Skin epidermis (tissue), 12 donors: ENCODE data around the gene EYS.
"Not testable (repeated sequence)": the region's sequence is repeated elsewhere in the genome, so short reads cannot be mapped to it uniquely, and the experiment has no call there.

Experiments
- H3K27ac ChIP-seq, 21 experiments: fragments of 200-600 bp; sonication (generic) in 11 of 21; one replicate each; pipeline ENCODE4 v1.5.0; 2020; ENCODE audit warnings: mild to moderate bottlenecking in 3 of 21, inconsistent platforms in 2 of 21, moderate library complexity in 2 of 21
- H3K4me3 ChIP-seq, 7 experiments: fragments of 200-600 bp; sonication (generic) in 2 of 7; one replicate each; pipeline ENCODE4 v1.5.0; 2020; ENCODE audit warnings: inconsistent platforms in 2 of 7, mild to moderate bottlenecking in 2 of 7, moderate library complexity in 1 of 7

The EYS gene

DNA sequence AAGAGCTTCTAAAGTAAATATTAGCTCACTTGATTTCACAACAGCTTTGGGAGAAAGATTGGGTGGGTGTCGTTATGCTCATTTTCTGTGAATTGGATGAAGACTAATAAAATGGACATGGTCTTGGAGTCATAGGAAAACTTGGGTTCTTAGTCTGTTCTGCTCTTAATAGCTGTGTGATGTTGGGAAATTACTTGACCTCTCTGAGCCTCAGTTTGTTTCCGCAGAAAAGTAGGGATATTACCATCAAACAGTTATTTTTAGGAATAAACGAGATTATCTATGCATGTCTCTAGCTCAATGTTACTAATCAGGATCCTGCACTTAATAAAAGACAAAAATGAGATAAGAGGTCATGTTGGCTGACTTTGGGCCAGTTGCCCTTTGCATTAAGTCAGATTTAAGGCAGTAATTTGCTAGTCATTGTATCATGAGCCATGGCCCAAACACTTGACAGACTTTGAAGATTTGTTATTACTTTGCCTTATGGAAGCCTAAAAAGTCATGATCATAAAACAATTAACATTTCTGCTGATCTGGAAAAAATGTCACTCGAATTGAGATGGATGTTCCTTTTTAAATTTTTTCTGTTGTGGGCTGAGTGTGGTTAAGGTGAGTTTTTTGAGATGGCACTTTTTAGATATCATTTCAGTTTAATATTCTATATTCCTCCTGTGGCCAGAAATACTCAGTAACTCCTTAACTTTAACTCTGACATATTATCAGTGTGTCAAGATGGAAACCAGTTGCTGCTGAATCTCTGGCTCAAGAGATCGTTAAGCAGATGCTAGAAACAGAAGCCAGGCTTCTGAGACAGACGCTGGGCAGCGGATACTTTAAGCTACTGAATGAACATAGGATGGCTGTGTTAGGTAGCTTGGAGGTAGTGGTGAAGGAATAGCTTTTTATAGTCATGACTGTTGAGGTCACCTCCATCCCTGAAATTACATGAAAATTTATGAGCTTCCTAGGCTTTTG, 1779.8 kb downstream of the EYS start:
- Histone ChIP-seq H3K27ac (no peak overlapping the region), H3K4me3 (no peak overlapping the region)

- Histone ChIP-seq H3K27ac (no peak overlapping the region), H3K4me3 (no peak overlapping the region)
Measured at GRCh38 chr6:63926258-63926780, 1780.7 kb downstream of the EYS start.

- Histone ChIP-seq H3K27ac (no peak overlapping the region), H3K4me3 (no peak overlapping the region)
Measured at GRCh38 chr6:63923139-63923739, 1783.8 kb downstream of the EYS start.

DNA sequence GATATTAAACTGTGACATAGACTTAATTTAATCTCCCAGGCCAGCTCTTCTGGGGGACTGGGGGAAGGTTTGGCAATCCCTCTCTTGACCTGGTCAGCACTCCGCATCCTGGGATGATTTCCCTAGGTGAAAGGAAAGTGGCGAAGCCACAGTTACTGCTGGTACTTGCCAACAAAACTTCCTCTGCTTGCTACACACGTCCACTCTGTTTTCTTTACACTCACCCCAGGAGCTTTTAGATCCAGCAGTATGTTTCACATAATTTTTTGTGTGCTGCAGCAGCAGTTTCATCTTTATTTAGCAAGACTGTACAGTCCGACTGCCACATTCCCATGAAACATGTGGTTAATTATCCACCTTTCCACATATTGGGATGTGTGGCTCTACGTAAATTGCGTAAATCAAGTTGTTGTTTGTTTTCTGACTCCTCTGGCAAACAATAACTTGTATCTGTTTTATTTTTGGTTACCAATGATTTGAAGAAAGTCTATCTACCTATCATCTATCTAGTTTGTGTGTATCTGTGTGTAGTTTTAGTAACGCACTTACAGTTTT, 1787.4 kb downstream of the EYS start:
- H3K27ac ChIP-seq: no peak overlapping the region
- H3K4me3 ChIP-seq: no peak overlapping the region

- Histone ChIP-seq H3K27ac (no peak overlapping the region), H3K4me3 (no peak overlapping the region)
Measured at GRCh38 chr6:63912887-63913286, 1794.1 kb downstream of the EYS start.

- Histone ChIP-seq H3K27ac (no peak overlapping the region), H3K4me3 (no peak overlapping the region)
Measured at GRCh38 chr6:63910863-63911551, 1796.0 kb downstream of the EYS start.

DNA sequence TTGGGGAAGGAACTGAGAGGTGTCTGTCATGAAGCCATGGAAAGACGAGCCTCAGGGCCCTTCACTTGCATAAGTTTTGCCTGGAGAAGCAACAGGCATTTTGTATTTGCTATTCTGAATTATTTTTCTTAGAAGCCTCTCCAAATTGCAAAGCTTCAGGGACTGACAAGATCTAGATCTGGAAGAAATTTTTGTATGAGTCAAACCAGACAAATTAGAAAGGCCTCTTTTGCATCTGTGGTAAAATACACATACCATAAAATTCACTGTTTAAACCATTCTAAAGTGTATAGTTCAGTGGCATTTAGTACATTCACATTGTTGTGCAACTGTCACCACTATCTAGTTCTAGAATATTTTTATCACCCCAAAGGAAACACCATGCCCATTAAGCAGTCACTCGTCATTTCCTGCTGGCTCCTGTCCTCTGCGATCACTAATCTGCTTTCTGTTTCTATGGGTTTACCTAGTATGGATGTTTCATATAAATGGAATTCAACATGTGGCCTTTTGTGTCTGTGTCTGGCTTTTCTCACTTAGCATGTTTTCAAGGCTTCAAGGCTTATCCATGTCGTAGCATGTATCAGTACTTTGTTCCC, 1802.3 kb downstream of the EYS start:
- H3K4me3 ChIP-seq: no peak overlapping the region
- H3K27ac ChIP-seq: peak overlapping the region in 1 of 21 experiments; percentile 26

- no peak overlapping the region for H3K4me3 ChIP-seq
Measured at GRCh38 chr6:63899550-63899949, 1807.5 kb downstream of the EYS start.

GRCh38 chr6:63897952-63898351, 1809.1 kb downstream of the EYS start:
- H3K4me3 ChIP-seq: no peak overlapping the region
- no peak overlapping the region for H3K27ac ChIP-seq

More at GRCh38 chr6:63899550-63899949, 1807.5 kb downstream of the EYS start:
- no peak overlapping the region for H3K27ac ChIP-seq

DNA sequence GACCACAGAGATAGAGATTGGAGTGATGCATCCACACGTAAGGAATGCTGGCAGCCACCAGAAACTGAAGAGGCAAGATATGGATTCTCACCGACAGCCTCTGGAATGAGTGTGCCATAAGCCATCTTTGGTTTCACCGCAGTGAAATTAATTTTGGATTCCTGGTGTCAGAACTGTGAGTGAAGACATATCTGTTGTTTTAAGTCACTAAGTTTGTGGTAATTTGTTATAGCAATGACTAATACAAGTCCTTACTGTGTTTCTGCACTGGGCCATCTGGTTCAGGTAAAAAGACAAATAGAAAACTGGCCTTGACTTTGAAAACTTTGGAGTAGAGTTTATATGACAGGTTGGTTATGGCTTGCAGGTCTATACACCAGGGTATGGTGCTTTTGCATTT, 1809.6 kb downstream of the EYS start:
- H3K4me3 ChIP-seq: no peak overlapping the region
- H3K27ac ChIP-seq: no peak overlapping the region

- Histone ChIP-seq H3K27ac (no peak overlapping the region), H3K4me3 (no peak overlapping the region)
Measured at GRCh38 chr6:63888416-63888815, 1818.6 kb downstream of the EYS start.

DNA sequence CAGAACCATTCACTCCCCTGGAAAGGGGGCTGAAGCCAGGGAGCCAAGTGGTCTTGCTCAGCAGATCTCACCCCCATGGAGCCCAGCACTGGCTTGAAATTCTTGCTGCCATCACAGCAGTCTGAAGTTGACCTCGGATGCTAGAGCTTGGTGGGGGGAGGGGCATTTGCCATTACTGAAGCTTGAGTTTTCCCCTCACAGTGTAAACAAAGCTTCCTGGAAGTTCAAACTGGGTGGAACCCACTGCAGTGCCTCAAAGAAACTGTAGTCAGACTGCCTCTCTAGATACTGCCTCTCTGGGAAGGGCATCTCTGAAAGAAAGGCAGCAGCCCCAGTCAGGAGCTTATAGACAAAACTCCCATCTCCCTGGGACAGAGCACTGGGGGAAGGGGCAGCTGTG, 1819.2 kb downstream of the EYS start:
- not testable (repeated sequence) for H3K27ac ChIP-seq, H3K4me3 ChIP-seq

DNA sequence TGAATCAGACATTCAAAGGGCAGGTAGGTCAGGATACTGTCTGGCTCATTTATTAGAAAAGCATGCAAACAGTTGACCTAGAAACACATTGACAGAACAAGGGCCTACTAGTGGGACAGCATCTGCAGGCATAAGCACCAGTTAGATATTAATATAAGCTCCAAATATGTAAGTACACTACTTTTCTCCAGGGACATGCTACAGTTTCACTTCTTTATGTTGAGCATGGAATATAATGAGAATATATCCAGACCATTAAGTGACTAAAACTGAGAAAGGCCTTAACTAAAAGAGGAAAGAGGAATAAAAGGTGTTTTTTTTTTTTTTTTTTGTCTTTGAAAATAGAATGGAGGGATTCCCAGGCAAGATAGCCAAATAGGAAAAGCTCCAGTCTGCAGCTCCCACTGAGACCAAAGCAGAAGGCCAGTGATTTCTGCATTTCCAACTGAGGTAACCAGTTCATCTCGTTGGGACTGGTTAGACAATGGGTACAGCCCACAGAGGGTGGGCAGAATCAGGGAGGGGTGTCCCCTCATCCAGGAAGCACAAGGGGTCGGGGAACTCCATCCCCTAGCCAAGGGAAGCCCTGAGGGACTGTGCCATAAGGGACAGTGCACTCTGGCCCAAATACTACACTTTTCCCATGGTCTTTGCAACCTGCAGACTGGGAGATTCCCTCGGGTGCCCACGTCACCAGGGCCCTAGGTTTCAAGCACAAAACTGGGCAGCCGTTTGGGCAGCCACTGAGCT, 1819.8 kb downstream of the EYS start:
- Histone ChIP-seq H3K27ac (no peak overlapping the region), H3K4me3 (no peak overlapping the region)

DNA sequence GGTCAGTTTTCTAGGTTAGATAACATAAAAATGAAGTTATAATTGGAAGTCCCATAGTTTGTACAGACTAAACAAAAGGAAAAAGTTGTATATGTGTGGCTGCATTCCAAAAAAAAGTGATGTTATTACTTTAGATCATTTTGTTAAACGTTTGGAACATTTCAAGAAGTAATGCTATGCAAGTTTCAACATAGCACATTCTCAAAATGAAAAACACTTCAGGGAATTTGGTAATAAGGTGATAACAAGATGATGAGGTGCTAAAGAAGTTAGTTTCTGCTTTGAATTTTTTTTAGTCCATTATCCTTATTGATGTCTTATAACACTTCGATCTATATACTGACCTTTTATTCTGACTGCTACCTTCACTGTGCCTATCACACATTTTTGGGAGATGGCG, 1820.7 kb downstream of the EYS start:
- H3K27ac ChIP-seq: no peak overlapping the region
- H3K4me3 ChIP-seq: no peak overlapping the region

GRCh38 chr6:63883597-63883996, 1823.4 kb downstream of the EYS start:
- Histone ChIP-seq H3K27ac (no peak overlapping the region), H3K4me3 (no peak overlapping the region)

DNA sequence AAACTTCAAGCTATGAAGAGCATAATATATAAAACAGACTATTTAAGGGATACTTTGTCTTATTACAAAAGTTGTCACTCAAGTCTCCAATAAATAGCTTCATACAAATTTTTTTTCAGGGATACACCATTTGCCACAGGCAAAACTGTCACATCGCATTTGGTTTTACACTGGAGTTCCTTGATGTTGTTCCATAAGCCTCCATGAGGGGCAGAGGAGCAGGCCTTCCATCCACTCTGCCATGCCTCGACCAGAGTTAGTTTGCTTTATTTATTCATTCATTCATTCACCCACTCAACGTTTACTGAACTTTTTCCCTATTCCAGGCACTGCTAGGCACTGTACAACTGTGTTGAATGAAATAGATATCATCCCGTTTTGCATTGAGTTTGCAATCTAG, 1824.8 kb downstream of the EYS start:
- Histone ChIP-seq H3K4me3 (no peak overlapping the region), H3K27ac (no peak overlapping the region)

DNA sequence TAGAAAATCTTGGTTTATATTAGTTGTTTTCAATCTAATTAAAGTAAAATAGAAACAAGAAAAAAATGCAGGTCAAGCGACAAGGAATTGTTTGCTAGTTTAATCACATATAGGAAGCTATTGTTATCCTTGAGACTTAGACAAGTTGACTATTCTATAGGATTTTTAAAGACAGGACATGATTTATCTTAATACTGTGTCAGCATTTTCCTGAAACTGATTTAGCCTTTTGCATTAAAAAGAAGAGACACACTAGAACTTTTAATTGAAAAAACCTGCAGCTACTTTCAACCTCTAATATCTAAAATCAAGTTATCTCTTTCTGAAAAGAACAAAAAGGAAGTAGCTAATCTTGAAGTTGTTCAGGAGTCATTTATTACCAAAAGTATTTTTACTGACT, 1825.2 kb downstream of the EYS start:
- H3K4me3 ChIP-seq: no peak overlapping the region
- H3K27ac ChIP-seq: no peak overlapping the region

DNA sequence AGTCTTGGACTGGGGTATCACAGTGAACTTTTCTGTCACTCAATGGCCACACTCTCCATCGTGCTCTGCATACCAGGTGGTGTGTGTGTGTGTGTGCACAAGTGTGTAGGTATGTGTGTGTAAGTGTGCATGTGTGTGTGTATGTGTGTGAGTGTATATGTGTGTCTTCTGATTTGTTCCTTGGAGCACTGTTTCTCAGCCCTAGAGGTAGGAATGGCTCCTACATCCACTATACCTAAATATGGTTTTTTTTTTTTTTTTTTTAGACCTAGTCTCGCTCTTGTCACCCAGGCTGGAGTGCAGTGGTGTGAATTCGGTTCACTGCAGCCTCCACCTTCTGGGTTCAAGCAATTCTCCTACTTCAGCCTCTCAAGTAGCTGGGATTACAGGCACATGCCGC, 1834.8 kb downstream of the EYS start:
- Histone ChIP-seq H3K27ac (no peak overlapping the region), H3K4me3 (no peak overlapping the region)

- Histone ChIP-seq H3K4me3 (no peak overlapping the region), H3K27ac (no peak overlapping the region)
Measured at GRCh38 chr6:63868351-63868750, 1838.7 kb downstream of the EYS start.
